ENCODE data around the gene EPB41L4B. TPM values are rescaled to one million over a fixed set of nuclear protein-coding genes. Genes with fewer than 3 reads are reported as not detected.

EPB41L4B gene
- total RNA-seq, 2 donors from 2014 or later: 6.4 to 6.6 TPM

DNA sequence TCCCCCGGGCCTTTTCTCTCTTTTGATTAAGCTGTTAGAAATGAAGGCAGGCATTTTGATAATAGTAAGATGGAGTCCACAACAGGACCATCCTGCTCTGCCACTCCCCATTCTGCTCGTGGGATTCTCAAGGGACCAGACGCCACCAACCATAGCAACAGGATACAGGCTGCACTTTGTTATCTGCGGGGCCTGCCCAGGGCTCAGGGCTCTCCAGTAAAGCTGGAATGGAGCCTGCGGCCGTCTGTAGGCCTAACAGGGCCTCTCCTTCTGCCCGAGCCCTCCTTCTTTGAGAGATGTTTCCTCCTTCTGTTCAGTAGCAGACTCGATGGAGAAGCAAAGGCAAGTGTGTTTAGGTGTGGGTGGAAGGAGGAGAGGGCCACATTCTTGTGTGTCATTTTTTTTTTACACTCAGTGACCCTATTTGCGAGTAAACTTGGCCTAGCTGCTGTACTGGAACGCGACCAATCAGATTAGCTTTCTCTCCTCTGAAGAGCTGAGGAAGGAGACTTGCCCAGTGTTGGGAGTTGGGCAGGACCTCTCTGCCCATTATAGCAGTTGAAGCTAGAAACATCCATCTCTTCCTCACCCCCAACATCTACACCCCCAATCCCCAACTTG, 8.9 kb upstream of the EPB41L4B start:
- no peaks in the 10 kb centered on the region for H3K4me1 ChIP-seq (ENCODE audit: control insufficient read depth, insufficient read depth, low read length)
- no peaks in the 10 kb centered on the region for H3K36me3 ChIP-seq (ENCODE audit: control insufficient read depth, insufficient read depth, low read length)
- 90 to 91% methylated on average over 5 to 11 of the region's 11 CpGs for WGBS, 2 experiments (ENCODE audit: insufficient coverage in 1 of 2, insufficient read length in 1 of 2)
- no peaks in the 10 kb centered on the region for H3K27me3 ChIP-seq (ENCODE audit: control insufficient read depth, insufficient read depth, low read length, poor library complexity, severe bottlenecking)
- Mint-ChIP-seq H3K27me3 (ENCODE audit: insufficient read depth) (peaks cover 4% of the 10 kb centered on the region), H3K36me3 (ENCODE audit: low read depth) (no peaks in the 10 kb centered on the region), H3K9me3 (no peaks in the 10 kb centered on the region), H3K4me1 (no peaks in the 10 kb centered on the region), H3K27ac (no peak overlapping the region), H3K4me3 (no peak overlapping the region)
- no peak overlapping the region for H3K27ac ChIP-seq (ENCODE audit: low read depth, low read length)
- no peak overlapping the region for H3K4me3 ChIP-seq (ENCODE audit: low read length)
- TF ChIP-seq, protein P1, sequence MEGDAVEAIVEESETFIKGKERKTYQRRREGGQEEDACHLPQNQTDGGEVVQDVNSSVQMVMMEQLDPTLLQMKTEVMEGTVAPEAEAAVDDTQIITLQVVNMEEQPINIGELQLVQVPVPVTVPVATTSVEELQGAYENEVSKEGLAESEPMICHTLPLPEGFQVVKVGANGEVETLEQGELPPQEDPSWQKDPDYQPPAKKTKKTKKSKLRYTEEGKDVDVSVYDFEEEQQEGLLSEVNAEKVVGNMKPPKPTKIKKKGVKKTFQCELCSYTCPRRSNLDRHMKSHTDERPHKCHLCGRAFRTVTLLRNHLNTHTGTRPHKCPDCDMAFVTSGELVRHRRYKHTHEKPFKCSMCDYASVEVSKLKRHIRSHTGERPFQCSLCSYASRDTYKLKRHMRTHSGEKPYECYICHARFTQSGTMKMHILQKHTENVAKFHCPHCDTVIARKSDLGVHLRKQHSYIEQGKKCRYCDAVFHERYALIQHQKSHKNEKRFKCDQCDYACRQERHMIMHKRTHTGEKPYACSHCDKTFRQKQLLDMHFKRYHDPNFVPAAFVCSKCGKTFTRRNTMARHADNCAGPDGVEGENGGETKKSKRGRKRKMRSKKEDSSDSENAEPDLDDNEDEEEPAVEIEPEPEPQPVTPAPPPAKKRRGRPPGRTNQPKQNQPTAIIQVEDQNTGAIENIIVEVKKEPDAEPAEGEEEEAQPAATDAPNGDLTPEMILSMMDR (conservative IDR thresholded peaks at IDR 0.05): no peak
- no peak for DNase-seq
- H3K9ac ChIP-seq (ENCODE audit: extremely low read depth, low read length, poor library complexity, severe bottlenecking): no peak overlapping the region
- no peaks in the 10 kb centered on the region for H3K9me3 ChIP-seq (ENCODE audit: control insufficient read depth, low read length)

DNA sequence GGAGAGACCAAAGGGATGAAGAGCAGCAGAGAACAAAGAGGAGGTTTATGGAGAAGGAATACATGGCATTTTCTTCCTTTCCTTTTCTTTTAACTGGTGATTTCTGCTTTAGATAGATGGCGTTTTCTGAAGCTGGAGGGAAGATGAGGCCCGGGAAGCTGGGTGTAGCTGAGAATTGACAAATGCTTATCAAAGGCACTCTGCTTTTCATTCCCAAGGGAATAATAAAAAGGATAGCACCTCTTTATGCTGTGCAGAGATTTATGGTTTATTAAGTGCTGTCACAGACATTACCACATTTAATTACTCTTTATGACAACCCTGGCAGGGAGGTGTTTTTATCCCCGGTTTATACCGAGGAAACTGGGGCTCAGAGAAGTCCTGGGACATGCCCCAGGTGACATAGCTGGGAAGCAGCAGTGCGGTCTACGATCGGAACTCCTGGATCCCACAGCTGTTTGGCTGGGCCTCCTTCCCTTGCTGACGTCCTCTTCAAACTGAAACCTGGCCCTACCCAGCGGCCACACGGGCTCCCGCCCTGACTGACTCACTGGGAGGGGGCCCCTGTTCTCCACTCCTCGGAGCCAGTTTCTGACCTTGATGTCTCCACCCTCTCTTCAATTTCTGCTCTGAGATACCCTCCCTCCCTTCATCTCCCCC, 8.2 kb upstream of the EPB41L4B start:
- H3K36me3 ChIP-seq (ENCODE audit: control insufficient read depth, insufficient read depth, low read length): no peaks in the 10 kb centered on the region
- no peaks in the 10 kb centered on the region for H3K9me3 ChIP-seq (ENCODE audit: control insufficient read depth, low read length)
- no peak overlapping the region for H3K4me3 ChIP-seq (ENCODE audit: low read length)
- H3K4me1 ChIP-seq (ENCODE audit: control insufficient read depth, insufficient read depth, low read length): no peaks in the 10 kb centered on the region
- WGBS, 2 experiments (ENCODE audit: insufficient coverage in 1 of 2, insufficient read length in 1 of 2): 72 to 82% methylated on average over 11 to 12 of the region's 12 CpGs
- H3K4me1 Mint-ChIP-seq: no peaks in the 10 kb centered on the region
- H3K9ac ChIP-seq (ENCODE audit: extremely low read depth, low read length, poor library complexity, severe bottlenecking): no peak overlapping the region
- peak overlapping the region; percentile 30 for H3K27ac Mint-ChIP-seq
- no peak overlapping the region for H3K4me3 Mint-ChIP-seq
- no peaks in the 10 kb centered on the region for H3K9me3 Mint-ChIP-seq
- DNase-seq: no peak
- TF ChIP-seq, protein P1 (conservative IDR thresholded peaks at IDR 0.05): no peak
- no peaks in the 10 kb centered on the region for H3K27me3 ChIP-seq (ENCODE audit: control insufficient read depth, insufficient read depth, low read length, poor library complexity, severe bottlenecking)
- no peaks in the 10 kb centered on the region for H3K36me3 Mint-ChIP-seq (ENCODE audit: low read depth)
- no peak overlapping the region for H3K27ac ChIP-seq (ENCODE audit: low read depth, low read length)
- peaks cover 5% of the 10 kb centered on the region for H3K27me3 Mint-ChIP-seq (ENCODE audit: insufficient read depth)

DNA sequence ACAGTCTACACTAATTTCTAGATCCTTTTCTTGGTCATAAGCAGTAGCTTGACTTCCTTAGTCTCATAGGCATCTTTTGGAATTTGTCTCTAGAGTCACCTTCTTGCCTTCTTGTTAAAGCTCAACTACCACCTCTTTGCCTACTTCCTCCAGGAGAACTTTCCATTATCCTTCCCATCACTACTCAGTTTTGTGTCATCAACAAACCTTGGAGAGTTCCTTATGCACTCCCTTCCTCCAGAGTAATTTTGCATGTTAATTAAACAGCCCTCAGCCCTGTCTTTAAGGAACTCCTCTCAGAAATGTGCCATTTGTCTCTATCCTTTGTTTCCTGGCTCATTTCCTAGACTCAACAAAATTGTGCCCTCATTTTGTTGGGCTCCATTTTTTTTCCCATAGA, 4.2 kb upstream of the EPB41L4B start:
- no peak overlapping the region for H3K27ac ChIP-seq (ENCODE audit: low read depth, low read length)
- H3K9me3 Mint-ChIP-seq: no peaks in the 10 kb centered on the region
- no peak overlapping the region for H3K4me3 ChIP-seq (ENCODE audit: low read length)
- no peaks in the 10 kb centered on the region for H3K4me1 Mint-ChIP-seq
- H3K36me3 ChIP-seq (ENCODE audit: control insufficient read depth, insufficient read depth, low read length): no peaks in the 10 kb centered on the region
- no peak overlapping the region for H3K27ac Mint-ChIP-seq
- TF ChIP-seq, protein P1 (conservative IDR thresholded peaks at IDR 0.05): no peak
- no peaks in the 10 kb centered on the region for H3K4me1 ChIP-seq (ENCODE audit: control insufficient read depth, insufficient read depth, low read length)
- H3K36me3 Mint-ChIP-seq (ENCODE audit: low read depth): no peaks in the 10 kb centered on the region
- no peak for DNase-seq
- no peak overlapping the region for H3K4me3 Mint-ChIP-seq
- H3K9ac ChIP-seq (ENCODE audit: extremely low read depth, low read length, poor library complexity, severe bottlenecking): no peak overlapping the region
- no peaks in the 10 kb centered on the region for H3K9me3 ChIP-seq (ENCODE audit: control insufficient read depth, low read length)
- peaks cover 16% of the 10 kb centered on the region for H3K27me3 Mint-ChIP-seq (ENCODE audit: insufficient read depth)
- no peaks in the 10 kb centered on the region for H3K27me3 ChIP-seq (ENCODE audit: control insufficient read depth, insufficient read depth, low read length, poor library complexity, severe bottlenecking)
